ENCODE results near the gene OR6B3.
"Not testable (repeated sequence)": the region's sequence is repeated elsewhere in the genome, so short reads cannot be mapped to it uniquely, and the experiment has no call there.

The OR6B3 gene

GRCh38 chr2:240053173-240054155, at the start of gene OR6B3:
TSS of gene OR6B3 (minus strand) at chr2:240053521.
- DNase-seq: no peak

GRCh38 chr2:240098349-240098748, 45.0 kb upstream of the OR6B3 start:
- no peak for DNase-seq

- DNase-seq: no peak
Observed at GRCh38 chr2:240095556-240096523, 42.5 kb upstream of the OR6B3 start.

- DNase-seq: no peak
Observed at GRCh38 chr2:240089306-240089705, 36.0 kb upstream of the OR6B3 start.

- DNase-seq: no peak
Observed at GRCh38 chr2:240086563-240086962, 33.2 kb upstream of the OR6B3 start.

- DNase-seq: no peak
Observed at GRCh38 chr2:240078631-240079030, 25.3 kb upstream of the OR6B3 start.

GRCh38 chr2:240077442-240077841, 24.1 kb upstream of the OR6B3 start:
- DNase-seq: no peak

- no peak for DNase-seq
Observed at GRCh38 chr2:240074545-240074944, 21.2 kb upstream of the OR6B3 start.

- no peak for DNase-seq
Observed at GRCh38 chr2:240070907-240071306, 17.6 kb upstream of the OR6B3 start.

GRCh38 chr2:240069829-240070228, 16.5 kb upstream of the OR6B3 start:
- no peak for DNase-seq

- no peak for DNase-seq
Observed at GRCh38 chr2:240068193-240068592, 14.9 kb upstream of the OR6B3 start.

- DNase-seq: no peak
Observed at GRCh38 chr2:240066489-240066888, 13.2 kb upstream of the OR6B3 start.

GRCh38 chr2:240064898-240065297, 11.6 kb upstream of the OR6B3 start:
- no peak for DNase-seq

- DNase-seq: no peak
Observed at GRCh38 chr2:240060977-240061591, 7.8 kb upstream of the OR6B3 start.

- DNase-seq: no peak
Observed at GRCh38 chr2:240056678-240057077, 3.4 kb upstream of the OR6B3 start.

GRCh38 chr2:240055177-240055917, 2.0 kb upstream of the OR6B3 start:
- DNase-seq: no peak

GRCh38 chr2:240052524-240052923, 797 bp downstream of the OR6B3 start:
- no peak for DNase-seq

- no peak for DNase-seq
Observed at GRCh38 chr2:240051697-240052096, 1.6 kb downstream of the OR6B3 start.

GRCh38 chr2:240050278-240050677, 3.0 kb downstream of the OR6B3 start:
- DNase-seq: no peak

GRCh38 chr2:240048237-240048636, 5.1 kb downstream of the OR6B3 start:
- DNase-seq: no peak

- DNase-seq: no peak
Observed at GRCh38 chr2:240045098-240045497, 8.2 kb downstream of the OR6B3 start.

- not testable (repeated sequence) for DNase-seq
Observed at GRCh38 chr2:240044096-240044495, 9.2 kb downstream of the OR6B3 start.

Measured in SHP77 treated with DMSO at 0.1 percent for 48 hours (cell line).